GM18505 (cell line): ENCODE measurements around the gene REM1.
"Not testable (repeated sequence)": the region's sequence is repeated elsewhere in the genome, so short reads cannot be mapped to it uniquely, and the experiment has no call there.

Source experiments
- ATAC-seq: cut with Tn5 transposase; IDR thresholded peaks from one replicate; pipeline ENCODE4 v1.9.1; 2021; ENCODE audit not compliant: unreplicated experiment
- POLR2A ChIP-seq: IDR thresholded peaks from 4 replicates; pipeline ENCODE4 v1.6.1; 2011; ENCODE audit warnings: borderline replicate concordance; ENCODE audit not compliant: insufficient read depth, insufficient read length; ENCODE audit errors: extremely low read depth

REM1 gene

GRCh38 chr20:31474758-31475427, at the start of gene REM1, which contains the start of gene DEFB124:
REM1 (plus strand) TSS chr20:31475288; CDS start chr20:31476446, 1,158 bp downstream.
DEFB124 (minus strand) TSS chr20:31475127; CDS start chr20:31473013, 2,114 bp downstream.
- ATAC-seq: no peak
- TF ChIP-seq POLR2A: no peak

GRCh38 chr20:31425797-31426196, 49.3 kb upstream of the REM1 start:
- no peak for TF ChIP-seq POLR2A
- no peak for ATAC-seq

- not testable (repeated sequence) for ATAC-seq
These were observed 48.1 kb upstream of the REM1 start for GRCh38 chr20:31426891-31427551.

- not testable (repeated sequence) for ATAC-seq
These were observed 47.5 kb upstream of the REM1 start for GRCh38 chr20:31427576-31427975.

GRCh38 chr20:31430568-31431115, 44.4 kb upstream of the REM1 start:
- TF ChIP-seq POLR2A: no peak
- no peak for ATAC-seq

GRCh38 chr20:31440012-31440659, 35.0 kb upstream of the REM1 start, which contains the start of gene DEFB123:
DEFB123 (plus strand) TSS chr20:31440632; CDS start chr20:31440699, 67 bp downstream.
- no peak for TF ChIP-seq POLR2A
- ATAC-seq: no peak

- no peak for ATAC-seq
- TF ChIP-seq POLR2A: no peak
These were observed 28.8 kb upstream of the REM1 start for GRCh38 chr20:31446084-31446819.

- TF ChIP-seq POLR2A: no peak
- ATAC-seq: no peak
These were observed 25.3 kb upstream of the REM1 start for GRCh38 chr20:31449511-31450414.

- ATAC-seq: no peak
- no peak for TF ChIP-seq POLR2A
These were observed 22.5 kb upstream of the REM1 start for GRCh38 chr20:31452575-31452974.

GRCh38 chr20:31454361-31454760, 20.7 kb upstream of the REM1 start:
- no peak for ATAC-seq
- TF ChIP-seq POLR2A: no peak

GRCh38 chr20:31470946-31471345, 4.1 kb upstream of the REM1 start:
- ATAC-seq: not testable (repeated sequence)

GRCh38 chr20:31472395-31473330, 2.4 kb upstream of the REM1 start:
- no peak for TF ChIP-seq POLR2A

More at GRCh38 chr20:31472395-31473330, 2.4 kb upstream of the REM1 start:
- no peak for ATAC-seq
